Colonic mucosa (tissue), 4 donors: Measurements from ENCODE around the gene OR3A2. TPM values are rescaled to one million over a fixed set of nuclear protein-coding genes. Genes with fewer than 3 reads are reported as not detected.
"Not testable (repeated sequence)": the region's sequence is repeated elsewhere in the genome, so short reads cannot be mapped to it uniquely, and the experiment has no call there.

Source experiments
- DNase-seq: peaks from one replicate; pipeline ENCODE4 v3.0.0-alpha.2; 2020
- H3K27ac ChIP-seq: fragments of 200-600 bp; one replicate; pipeline ENCODE4 v1.8.0; 2021
- H3K27me3 ChIP-seq: fragments of 200-600 bp; one replicate; pipeline ENCODE4 v1.8.0; 2021
- H3K36me3 ChIP-seq: fragments of 200-600 bp; one replicate; pipeline ENCODE4 v1.8.0; 2021
- H3K4me1 ChIP-seq: fragments of 200-600 bp; one replicate; pipeline ENCODE4 v1.8.0; 2021; ENCODE audit warnings: mild to moderate bottlenecking
- H3K4me3 ChIP-seq: fragments of 200-600 bp; one replicate; pipeline ENCODE4 v1.8.0; 2021
- H3K9ac ChIP-seq, 2 donors: one replicate each; pipeline ENCODE4 v1.7.0; 2013; ENCODE audit warnings: control low read depth in 2 of 2, low read depth in 2 of 2, low read length in 2 of 2
- H3K9me3 ChIP-seq: fragments of 200-600 bp; one replicate; pipeline ENCODE4 v1.8.0; 2021
- CTCF ChIP-seq: fragments of 200-600 bp; IDR thresholded peaks from one replicate; pipeline ENCODE4 v1.8.0; 2022; ENCODE audit warnings: antibody characterized with exemption, mild to moderate bottlenecking
- intact Hi-C: fragments of 100-400 bp; cut with DNase I; formaldehyde crosslinking; loops from one replicate; pipeline ENCODE4 v1.14.1; 2022
- total RNA-seq, 2 donors: library from RNA; stranded (reverse); fragmentation: NEBNext Ultra II Directional in 1 of 2; extraction: Animal tissue kit (Norgen Biotek cat#: 25700) in 1 of 2; gene quantifications; one replicate each; pipeline ENCODE4 v1.2.1, GENCODE V29; 2021
- donor health status: healthy.
- donor health status: DM: no; HTN: no; CAD: no.
- donor health status: DM: no; HTN: no; CAD: no.

Gene OR3A2
- total RNA-seq, 2 donors from 2014 or later: not detected

GRCh38 chr17:3381957-3382356, 4.2 kb downstream of the OR3A2 start:
- H3K4me1 ChIP-seq: no peaks in the 10 kb centered on the region
- no peaks in the 10 kb centered on the region for H3K9me3 ChIP-seq
- H3K36me3 ChIP-seq: no peaks in the 10 kb centered on the region
- H3K27me3 ChIP-seq: no peaks in the 10 kb centered on the region
- intact Hi-C loops: no loop called here
- TF ChIP-seq CTCF: no peak
- no peak overlapping the region for H3K9ac ChIP-seq
- DNase-seq: no peak
- H3K27ac ChIP-seq: no peak overlapping the region
- H3K4me3 ChIP-seq: no peak overlapping the region

GRCh38 chr17:3378321-3378720, 7.8 kb downstream of the OR3A2 start:
- DNase-seq: no peak
- intact Hi-C loops: no loop called here
- Histone ChIP-seq H3K27ac (no peak overlapping the region), H3K4me3 (no peak overlapping the region), H3K9me3 (no peaks in the 10 kb centered on the region), H3K9ac (no peak overlapping the region), H3K4me1 (no peaks in the 10 kb centered on the region), H3K27me3 (no peaks in the 10 kb centered on the region), H3K36me3 (no peaks in the 10 kb centered on the region)
- no peak for TF ChIP-seq CTCF

GRCh38 chr17:3371167-3371566, 14.9 kb downstream of the OR3A2 start:
- H3K36me3 ChIP-seq, H3K9me3 ChIP-seq, H3K4me3 ChIP-seq, H3K9ac ChIP-seq, H3K27ac ChIP-seq, intact Hi-C loops, H3K4me1 ChIP-seq, H3K27me3 ChIP-seq, DNase-seq: not testable (repeated sequence)

GRCh38 chr17:3342782-3343181, 43.3 kb downstream of the OR3A2 start:
- H3K27me3 ChIP-seq, intact Hi-C loops, DNase-seq, H3K9ac ChIP-seq, H3K9me3 ChIP-seq, H3K4me3 ChIP-seq, H3K36me3 ChIP-seq, H3K4me1 ChIP-seq, H3K27ac ChIP-seq: not testable (repeated sequence)

GRCh38 chr17:3335876-3336275, 50.2 kb downstream of the OR3A2 start:
- Histone ChIP-seq H3K9ac (no peak overlapping the region), H3K4me3 (no peak overlapping the region), H3K27ac (no peak overlapping the region), H3K4me1 (no peaks in the 10 kb centered on the region), H3K36me3 (no peaks in the 10 kb centered on the region), H3K9me3 (no peaks in the 10 kb centered on the region), H3K27me3 (no peaks in the 10 kb centered on the region)
- TF ChIP-seq CTCF: no peak
- intact Hi-C loops: loop anchor here (10.0 kb wide), 1 partner anchor 291 kb away; no protein-coding TSS in a partner anchor
- DNase-seq: no peak

- no peak for DNase-seq
- Histone ChIP-seq H3K4me1 (no peaks in the 10 kb centered on the region), H3K27ac (no peak overlapping the region), H3K9me3 (no peaks in the 10 kb centered on the region), H3K4me3 (no peak overlapping the region), H3K9ac (no peak overlapping the region), H3K36me3 (no peaks in the 10 kb centered on the region), H3K27me3 (no peaks in the 10 kb centered on the region)
- intact Hi-C loops: no loop called here
- no peak for TF ChIP-seq CTCF
Observed at GRCh38 chr17:3318336-3318735, 67.8 kb downstream of the OR3A2 start.

- Histone ChIP-seq H3K4me3 (no peak overlapping the region), H3K9me3 (no peaks in the 10 kb centered on the region), H3K36me3 (no peaks in the 10 kb centered on the region), H3K27ac (no peak overlapping the region), H3K27me3 (no peaks in the 10 kb centered on the region), H3K4me1 (no peaks in the 10 kb centered on the region), H3K9ac (no peak overlapping the region)
- intact Hi-C loops: no loop called here
- no peak for TF ChIP-seq CTCF
- DNase-seq: no peak
Observed at GRCh38 chr17:3316836-3317235, 69.3 kb downstream of the OR3A2 start.
